Adrenal gland (tissue), 5 donors: ENCODE results near the gene COQ8B.

Source experiments
- CTCF ChIP-seq, 6 experiments: fragments of 450-650 bp in 4 of 6; fragments of 200-600 bp in 2 of 6; sonication (generic) in 1 of 6; IDR thresholded peaks; 1 replicate in 5 of 6; 2 replicates in 1 of 6; pipeline versions ENCODE4 v1.5.1 to v1.8.0; 2016 to 2021; ENCODE audit warnings: antibody characterized with exemption in 6 of 6, mild to moderate bottlenecking in 2 of 6, moderate library complexity in 1 of 6
- POLR2A ChIP-seq, 2 donors: fragments of 450-650 bp; IDR thresholded peaks; one replicate each; pipeline ENCODE4 v1.6.1; 2017; ENCODE audit warnings: antibody characterized with exemption in 2 of 2, mild to moderate bottlenecking in 2 of 2, moderate library complexity in 1 of 2
- donor health status: DM: no; HTN: no; CAD: no.

GRCh38 chr19:40661616-40662015 lies 55.1 kb downstream of the COQ8B start:
- TF ChIP-seq CTCF (IDR thresholded peaks at IDR 0.05), result no peak
- TF ChIP-seq POLR2A (IDR thresholded peaks at IDR 0.05), result no peak
